Effector memory CD4-positive, alpha-beta T cell (primary cell): ENCODE data around the gene NOVA2.

Experiments used
- DNase-seq, 3 donors: peaks; one replicate each; pipeline ENCODE4 v3.0.0-alpha.2; 2020
- H3K27ac ChIP-seq: 2 replicates; pipeline ENCODE4 v1.7.0; 2013; ENCODE audit warnings: mild to moderate bottlenecking, low read length, moderate library complexity; ENCODE audit not compliant: insufficient read depth, poor library complexity, severe bottlenecking
- H3K27me3 ChIP-seq: replicated peaks from 2 replicates; pipeline ENCODE4 v1.7.0; 2013; ENCODE audit warnings: mild to moderate bottlenecking, low read length; ENCODE audit not compliant: insufficient read depth, control insufficient read depth, poor library complexity, severe bottlenecking
- H3K36me3 ChIP-seq: 2 replicates; pipeline ENCODE4 v1.7.0; 2013; ENCODE audit warnings: mild to moderate bottlenecking, low read length, moderate library complexity; ENCODE audit not compliant: control insufficient read depth, insufficient read depth
- H3K4me1 ChIP-seq: 2 replicates; pipeline ENCODE4 v1.7.0; 2013; ENCODE audit warnings: low read length, mild to moderate bottlenecking; ENCODE audit not compliant: control insufficient read depth, insufficient read depth, poor library complexity, severe bottlenecking
- H3K4me3 ChIP-seq: 2 replicates; pipeline ENCODE4 v1.7.0; 2013; ENCODE audit warnings: low read length, low read depth, mild to moderate bottlenecking; ENCODE audit not compliant: insufficient read depth, poor library complexity, severe bottlenecking
- H3K9me3 ChIP-seq: 2 replicates; pipeline ENCODE4 v1.7.0; 2013; ENCODE audit warnings: mild to moderate bottlenecking, low read length, moderate library complexity; ENCODE audit not compliant: control insufficient read depth
- total RNA-seq, 3 donors: gene quantifications; one replicate each; lab custom pipeline; 2026; lab: John Stamatoyannopoulos, UW

Gene NOVA2, protein sequence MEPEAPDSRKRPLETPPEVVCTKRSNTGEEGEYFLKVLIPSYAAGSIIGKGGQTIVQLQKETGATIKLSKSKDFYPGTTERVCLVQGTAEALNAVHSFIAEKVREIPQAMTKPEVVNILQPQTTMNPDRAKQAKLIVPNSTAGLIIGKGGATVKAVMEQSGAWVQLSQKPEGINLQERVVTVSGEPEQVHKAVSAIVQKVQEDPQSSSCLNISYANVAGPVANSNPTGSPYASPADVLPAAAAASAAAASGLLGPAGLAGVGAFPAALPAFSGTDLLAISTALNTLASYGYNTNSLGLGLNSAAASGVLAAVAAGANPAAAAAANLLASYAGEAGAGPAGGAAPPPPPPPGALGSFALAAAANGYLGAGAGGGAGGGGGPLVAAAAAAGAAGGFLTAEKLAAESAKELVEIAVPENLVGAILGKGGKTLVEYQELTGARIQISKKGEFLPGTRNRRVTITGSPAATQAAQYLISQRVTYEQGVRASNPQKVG
- total RNA-seq, result 0 reads per million in 3 donors

DNA sequence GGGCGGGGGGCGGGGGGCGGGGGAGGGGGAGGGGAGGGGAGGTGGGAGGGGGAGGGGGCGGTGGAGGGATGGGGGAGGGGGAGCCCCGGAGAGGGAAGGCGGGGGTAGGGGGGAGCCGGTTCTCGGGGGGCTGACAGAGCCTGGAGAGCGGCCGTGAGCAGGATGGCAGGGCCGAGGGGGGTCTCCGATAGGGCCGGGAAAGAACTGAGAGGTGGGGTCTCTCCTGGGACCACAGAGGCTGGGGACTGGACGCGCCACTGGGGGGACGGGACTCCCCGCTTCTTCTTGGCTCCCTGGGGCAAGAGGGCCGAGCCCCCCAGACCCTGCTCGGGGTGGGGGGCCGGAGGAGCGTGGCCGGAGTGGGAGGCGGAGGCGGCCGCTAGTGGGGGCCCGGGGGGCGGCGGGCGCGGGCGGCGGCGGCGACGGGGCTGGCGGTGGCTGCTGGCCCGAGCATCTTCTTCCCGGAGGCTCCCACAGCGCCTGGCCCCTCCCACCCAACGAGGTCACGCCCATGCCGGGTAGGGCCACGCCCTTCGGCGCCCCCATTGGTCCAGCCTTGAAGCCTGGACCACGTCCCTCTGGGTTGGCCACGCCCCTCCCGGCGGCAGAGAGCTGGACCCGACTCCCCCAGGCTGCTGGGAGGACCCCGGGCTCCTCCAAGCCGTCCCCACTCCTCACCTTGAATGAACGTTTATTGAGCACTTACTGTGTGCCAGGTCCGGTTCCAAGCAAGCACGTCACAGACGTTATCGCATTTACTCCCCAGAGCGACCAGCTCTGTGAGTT, at the start of gene NOVA2:
Gene NOVA2 (minus strand): TSS at position 313 of the 786 bp plus-strand sequence. CDS start 514 bp downstream, outside the sequence.
- no peak for DNase-seq
- H3K4me1 ChIP-seq, result peaks cover 2% of the 10 kb centered on the region

DNA sequence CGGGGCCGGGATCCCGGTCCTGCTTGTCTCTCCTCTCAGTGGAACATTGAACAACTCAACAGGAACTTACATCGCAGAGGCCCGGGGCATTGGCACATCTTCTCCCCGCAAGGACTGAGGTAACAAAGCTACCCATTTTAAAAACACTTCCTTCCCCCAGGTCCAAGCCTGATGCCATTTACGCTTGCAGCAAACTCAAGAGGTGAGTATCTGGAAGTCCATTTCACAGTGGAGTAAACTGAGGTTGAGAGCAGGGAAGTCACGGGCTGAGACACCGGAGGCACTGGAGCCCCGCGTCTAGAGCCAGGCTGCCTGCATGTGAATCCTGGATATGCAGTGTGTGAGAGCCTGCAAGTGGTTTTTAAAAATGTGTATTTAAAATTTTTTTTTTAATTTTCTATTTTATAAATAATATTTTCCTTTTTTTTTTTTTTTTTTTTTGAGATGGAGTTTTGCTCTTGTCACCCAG, 49.7 kb upstream of the NOVA2 start:
- peaks cover 3% of the 10 kb centered on the region for H3K4me1 ChIP-seq
- H3K4me3 ChIP-seq, result no peak overlapping the region
- no peaks in the 10 kb centered on the region for H3K36me3 ChIP-seq
- no peak overlapping the region for H3K27ac ChIP-seq
- H3K27me3 ChIP-seq, result peaks cover 8% of the 10 kb centered on the region
- no peak for DNase-seq
- no peaks in the 10 kb centered on the region for H3K9me3 ChIP-seq

More for the DNA sequence above, at the start of gene NOVA2:
- no peak within 1 kb of the TSS for H3K27ac ChIP-seq
- no peak within 1 kb of the TSS for H3K4me3 ChIP-seq
- H3K27me3 ChIP-seq, result peaks cover 25% of the 10 kb centered on the region
- H3K36me3 ChIP-seq, result no peaks in the 10 kb centered on the region
- no peaks in the 10 kb centered on the region for H3K9me3 ChIP-seq

DNA sequence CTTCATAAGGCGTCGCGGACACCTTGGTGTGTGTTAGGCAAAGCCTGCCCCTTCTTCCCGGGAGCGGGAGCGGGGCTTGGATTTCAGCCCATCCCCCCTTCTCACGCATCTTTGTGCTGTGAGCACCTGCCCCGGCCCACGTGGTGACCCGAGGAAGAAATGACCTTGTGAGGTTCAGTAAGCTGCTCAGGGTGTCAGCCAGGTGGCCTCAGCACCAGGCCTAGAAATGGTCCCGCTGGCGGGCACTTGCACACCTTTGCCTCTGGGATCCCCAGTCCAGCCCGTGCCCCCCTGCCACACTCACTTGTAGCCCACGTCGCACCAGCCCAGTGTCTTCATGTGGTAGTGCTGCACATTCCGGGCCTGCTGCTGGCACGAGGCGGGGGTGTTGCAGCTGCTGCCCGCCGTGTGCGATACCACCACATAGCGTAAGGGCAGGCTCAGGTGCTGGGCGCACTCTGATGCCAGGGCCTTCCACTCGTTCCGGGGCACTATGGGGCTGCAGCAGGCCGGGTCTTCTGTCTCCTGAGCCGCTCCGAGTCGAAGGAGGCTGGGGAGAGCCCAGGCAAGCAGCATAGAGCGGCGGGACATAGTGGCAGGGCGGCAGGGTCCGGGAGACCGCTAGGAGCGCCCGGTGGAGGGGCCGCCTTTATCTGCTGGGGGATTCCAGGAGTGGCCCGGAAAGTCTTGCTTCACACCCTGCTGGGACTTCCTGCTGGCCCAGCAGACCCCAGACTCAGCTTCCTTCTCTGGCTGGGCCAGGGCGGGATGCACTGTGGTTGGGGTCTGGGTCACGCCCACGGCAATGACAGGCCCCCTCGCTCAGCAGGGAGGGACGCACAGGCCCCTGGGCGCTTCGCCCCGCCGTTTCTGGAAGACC, 49.0 kb upstream of the NOVA2 start, which contains the start of gene PGLYRP1:
Gene PGLYRP1 (minus strand): TSS at position 623 of the 880 bp plus-strand sequence. CDS start 32 bp downstream, at position 591.
- peaks cover 8% of the 10 kb centered on the region for H3K27me3 ChIP-seq
- no peak within 1 kb of the TSS for H3K4me3 ChIP-seq
- no peaks in the 10 kb centered on the region for H3K36me3 ChIP-seq
- H3K4me1 ChIP-seq, result peaks cover 3% of the 10 kb centered on the region
- no peak within 1 kb of the TSS for H3K27ac ChIP-seq
- no peaks in the 10 kb centered on the region for H3K9me3 ChIP-seq
- DNase-seq, result no peak

DNA sequence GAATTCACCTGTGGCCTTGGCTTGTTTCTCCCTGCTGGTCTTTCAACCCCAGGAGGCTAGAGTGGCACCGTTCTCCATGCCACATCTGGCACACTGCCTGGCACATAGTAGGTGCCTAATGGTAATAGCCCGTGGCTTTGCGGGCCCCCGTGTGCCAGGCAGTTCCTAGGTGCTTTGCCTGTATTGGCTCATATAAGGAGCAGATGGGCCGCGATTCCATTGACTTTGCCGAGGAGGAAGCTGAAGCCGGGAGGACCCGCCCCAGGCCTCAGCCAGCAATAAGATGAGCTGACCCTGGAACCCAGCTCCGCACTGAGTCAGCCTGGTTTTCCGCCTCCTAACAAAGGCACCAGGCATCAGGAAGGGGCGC, 48.4 kb upstream of the NOVA2 start:
- H3K27me3 ChIP-seq, result peaks cover 8% of the 10 kb centered on the region
- no peak overlapping the region for H3K27ac ChIP-seq
- no peak for DNase-seq
- no peak overlapping the region for H3K4me3 ChIP-seq
- H3K36me3 ChIP-seq, result no peaks in the 10 kb centered on the region
- H3K9me3 ChIP-seq, result no peaks in the 10 kb centered on the region
- peaks cover 4% of the 10 kb centered on the region for H3K4me1 ChIP-seq

DNA sequence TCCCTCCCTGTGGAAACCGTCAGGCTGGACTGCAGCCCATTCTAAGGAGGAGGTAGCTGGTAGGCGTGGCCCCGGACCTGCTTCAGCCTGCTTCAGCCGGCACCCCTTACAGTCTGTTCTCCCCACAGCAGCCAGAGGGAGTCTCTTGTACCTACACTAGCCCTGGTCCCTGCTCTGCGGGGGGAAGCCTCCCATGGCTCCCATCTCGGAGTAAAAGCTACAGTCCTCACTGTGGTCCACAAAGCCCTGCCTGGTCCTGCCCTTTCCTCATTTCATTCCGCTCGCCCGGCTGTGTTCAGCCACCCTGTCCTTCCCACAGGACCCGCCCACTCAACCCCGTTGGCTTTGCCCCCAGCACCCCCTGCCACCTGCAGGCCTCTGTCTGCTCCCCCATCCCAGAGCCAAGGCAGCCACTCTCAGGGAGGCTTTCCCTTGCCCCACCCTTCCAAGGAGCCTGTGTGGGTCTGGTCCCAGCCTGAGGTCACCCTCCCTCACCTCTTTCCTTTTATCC, 47.9 kb upstream of the NOVA2 start:
- no peak overlapping the region for H3K27ac ChIP-seq
- peaks cover 8% of the 10 kb centered on the region for H3K27me3 ChIP-seq
- no peaks in the 10 kb centered on the region for H3K9me3 ChIP-seq
- H3K36me3 ChIP-seq, result no peaks in the 10 kb centered on the region
- no peak for DNase-seq
- peaks cover 6% of the 10 kb centered on the region for H3K4me1 ChIP-seq
- no peak overlapping the region for H3K4me3 ChIP-seq

DNA sequence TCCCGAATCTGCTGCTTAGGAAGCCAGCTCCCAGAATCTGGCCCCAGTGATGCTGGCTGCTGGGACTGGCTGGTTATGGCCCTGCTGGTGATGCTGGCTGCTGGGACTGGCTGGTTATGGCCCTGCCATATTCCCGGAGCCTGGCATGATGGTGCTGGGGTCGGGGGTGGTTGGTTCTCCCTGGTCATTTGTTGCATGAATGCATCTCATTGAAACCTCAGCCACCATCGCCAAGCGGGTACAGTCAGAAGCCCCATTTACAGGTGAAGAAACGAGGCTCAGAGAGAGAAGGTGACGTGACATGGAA, 47.1 kb upstream of the NOVA2 start:
- H3K4me1 ChIP-seq, result peaks cover 4% of the 10 kb centered on the region
- H3K27me3 ChIP-seq, result peaks cover 8% of the 10 kb centered on the region
- H3K27ac ChIP-seq, result no peak overlapping the region
- no peaks in the 10 kb centered on the region for H3K36me3 ChIP-seq
- no peak for DNase-seq
- H3K4me3 ChIP-seq, result no peak overlapping the region
- no peaks in the 10 kb centered on the region for H3K9me3 ChIP-seq

DNA sequence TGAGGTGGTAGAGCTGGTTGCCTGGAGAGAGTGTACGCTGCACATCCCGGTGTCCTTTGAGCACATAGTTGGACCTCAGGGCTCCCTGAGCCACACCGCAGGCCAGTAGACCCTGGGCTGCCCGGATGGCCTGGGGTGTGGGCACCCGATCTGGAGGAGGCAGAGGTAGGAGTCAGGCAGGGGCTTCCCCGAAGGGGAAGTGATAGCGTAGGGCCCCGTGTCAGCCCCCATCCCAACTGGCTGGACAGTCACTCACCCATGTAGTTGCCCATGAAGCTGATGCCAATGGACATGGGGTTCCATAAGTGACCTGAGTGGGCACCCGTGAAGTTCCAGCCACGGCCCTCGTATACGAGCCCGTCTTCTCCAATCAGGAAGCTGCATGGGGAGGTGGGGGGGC, 45.6 kb upstream of the NOVA2 start:
- Histone ChIP-seq H3K36me3 (no peaks in the 10 kb centered on the region), H3K27ac (no peak overlapping the region), H3K4me1 (peaks cover 11% of the 10 kb centered on the region), H3K27me3 (peaks cover 8% of the 10 kb centered on the region), H3K4me3 (no peak overlapping the region), H3K9me3 (no peaks in the 10 kb centered on the region)
- no peak for DNase-seq

DNA sequence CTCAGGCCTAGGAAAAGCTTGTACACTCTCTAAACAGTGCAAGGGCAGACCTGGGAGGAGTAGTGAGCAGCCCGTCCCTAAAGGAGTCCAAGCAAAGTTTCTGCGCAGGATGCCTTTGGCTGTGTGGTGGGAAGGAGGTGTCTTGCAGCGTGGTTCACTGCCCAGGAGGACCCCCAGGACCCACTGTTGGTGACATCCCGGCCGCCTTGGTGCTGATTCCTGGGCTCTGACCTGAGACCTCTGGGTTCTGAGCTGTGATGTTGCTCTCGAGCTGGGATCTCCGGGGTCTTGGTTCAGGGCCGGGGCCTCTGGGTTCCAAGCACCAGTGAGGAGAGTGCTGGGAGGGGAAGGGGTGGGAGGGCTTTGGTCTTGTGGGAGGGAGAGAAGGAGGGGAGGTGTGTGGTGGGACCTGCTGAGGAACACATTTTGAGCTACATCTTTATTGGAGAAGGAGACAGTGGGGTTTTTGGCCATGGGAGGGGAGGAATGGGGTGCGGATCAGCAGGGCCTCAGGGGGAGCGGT, 45.1 kb upstream of the NOVA2 start:
- no peak for DNase-seq
- Histone ChIP-seq H3K27ac (no peak overlapping the region), H3K9me3 (no peaks in the 10 kb centered on the region), H3K4me1 (peaks cover 11% of the 10 kb centered on the region), H3K36me3 (no peaks in the 10 kb centered on the region), H3K4me3 (no peak overlapping the region), H3K27me3 (peaks cover 8% of the 10 kb centered on the region)
